Esophagus (tissue), 2 donors: ENCODE results near the gene NOTUM. TPM values are rescaled to one million over a fixed set of nuclear protein-coding genes. Genes with fewer than 3 reads are reported as not detected.

Experiments
- H3K27ac ChIP-seq, 2 donors: one replicate each; pipeline ENCODE4 v1.5.1; 2013; ENCODE audit warnings: low read depth in 2 of 2, mild to moderate bottlenecking in 2 of 2, inconsistent platforms in 1 of 2, low read length in 1 of 2, moderate library complexity in 1 of 2
- H3K27me3 ChIP-seq, 2 donors: one replicate each; pipeline ENCODE4 v1.6.1; 2013; ENCODE audit warnings: low read length in 2 of 2, control low read depth in 1 of 2, mild to moderate bottlenecking in 1 of 2; ENCODE audit not compliant: insufficient read depth in 2 of 2, control insufficient read depth in 1 of 2
- H3K36me3 ChIP-seq, 2 donors: one replicate each; pipeline ENCODE4 v1.6.1; 2013; ENCODE audit warnings: low read length in 1 of 2; ENCODE audit not compliant: control insufficient read depth in 2 of 2, insufficient read depth in 2 of 2
- H3K4me1 ChIP-seq, 2 donors: one replicate each; pipeline ENCODE4 v1.6.1; 2013; ENCODE audit warnings: low read length in 1 of 2; ENCODE audit not compliant: control insufficient read depth in 2 of 2, insufficient read depth in 2 of 2
- H3K4me3 ChIP-seq, 2 donors: one replicate each; pipeline ENCODE4 v1.5.1; 2013; ENCODE audit warnings: low read length in 2 of 2, mild to moderate bottlenecking in 2 of 2, low read depth in 1 of 2, moderate library complexity in 1 of 2
- H3K9me3 ChIP-seq, 2 donors: one replicate each; pipeline ENCODE4 v1.6.1; 2013; ENCODE audit warnings: mild to moderate bottlenecking in 2 of 2, low read depth in 1 of 2, low read length in 1 of 2, moderate library complexity in 1 of 2; ENCODE audit not compliant: control insufficient read depth in 2 of 2, insufficient read depth in 1 of 2
- WGBS, 2 donors: extraction: QIAGEN DNeasy Blood & Tissue Kit; methylation state at CpG; one replicate each; pipeline ENCODE4 v1.1.7; 2013; 5-methylcytosine and 5-hydroxymethylcytosine counted together
- polyA plus RNA-seq, 2 donors: library from polyadenylated mRNA; stranded (reverse); fragments of 200-250 nt; gene quantifications; one replicate each; pipeline ENCODE4 v1.2.3, GENCODE V29; 2013
- donor health status: healthy with polysubstance abuse.
- donor health status: Bipolar disorder and iron deficiency.

Gene NOTUM
- polyA plus RNA-seq, 2 donors, result 0.07 to 0.08 TPM

- H3K4me3 ChIP-seq, result peak overlapping the region in 1 of 2 donors; percentile 20
- H3K27me3 ChIP-seq, result no peaks in the 10 kb centered on the region
- H3K36me3 ChIP-seq, result no peaks in the 10 kb centered on the region
- H3K9me3 ChIP-seq, result no peaks in the 10 kb centered on the region
- 36 to 38% methylated on average over 5 of the region's 5 CpGs for WGBS, 2 donors
- H3K4me1 ChIP-seq, result peaks cover 0 to 10% of the 10 kb centered on the region in 2 donors
- H3K27ac ChIP-seq, result peak overlapping the region in 1 of 2 donors; percentile 18
Observed at GRCh38 chr17:81967244-81967532, 6.2 kb upstream of the NOTUM start.

- Histone ChIP-seq H3K4me1 (peaks cover 0 to 10% of the 10 kb centered on the region in 2 donors), H3K27me3 (no peaks in the 10 kb centered on the region), H3K36me3 (no peaks in the 10 kb centered on the region), H3K4me3 (no peak overlapping the region), H3K9me3 (no peaks in the 10 kb centered on the region), H3K27ac (no peak overlapping the region)
- 56 to 62% methylated on average over 35 to 41 of the region's 41 CpGs for whole genome bisulfite sequencing, 2 donors
Observed at GRCh38 chr17:81966343-81967243, 5.6 kb upstream of the NOTUM start.

- H3K4me1 ChIP-seq, result peaks cover 0 to 17% of the 10 kb centered on the region in 2 donors
- H3K27me3 ChIP-seq, result peaks cover 0 to 11% of the 10 kb centered on the region in 2 donors
- 69 to 71% methylated on average over 22 of the region's 22 CpGs for WGBS, 2 donors
- H3K27ac ChIP-seq, result no peak overlapping the region
- H3K9me3 ChIP-seq, result no peaks in the 10 kb centered on the region
- no peaks in the 10 kb centered on the region for H3K36me3 ChIP-seq
- no peak overlapping the region for H3K4me3 ChIP-seq
Observed at GRCh38 chr17:81964081-81964849, 3.3 kb upstream of the NOTUM start.

- no peaks in the 10 kb centered on the region for H3K9me3 ChIP-seq
- 63 to 68% methylated on average over 37 of the region's 37 CpGs for WGBS, 2 donors
- peaks cover 0 to 11% of the 10 kb centered on the region in 2 donors for H3K27me3 ChIP-seq
- H3K36me3 ChIP-seq, result no peaks in the 10 kb centered on the region
- no peak overlapping the region for H3K4me3 ChIP-seq
- no peak overlapping the region for H3K27ac ChIP-seq
- peaks cover 0 to 14% of the 10 kb centered on the region in 2 donors for H3K4me1 ChIP-seq
Observed at GRCh38 chr17:81962499-81963441, 1.8 kb upstream of the NOTUM start.

- Histone ChIP-seq H3K9me3 (no peaks in the 10 kb centered on the region), H3K27me3 (peaks cover 0 to 11% of the 10 kb centered on the region in 2 donors), H3K27ac (no peak overlapping the region), H3K4me1 (peaks cover 0 to 7% of the 10 kb centered on the region in 2 donors), H3K4me3 (peak overlapping the region in 1 of 2 donors; percentile 44), H3K36me3 (no peaks in the 10 kb centered on the region)
- WGBS, 2 donors, result 14 to 19% methylated on average over 72 to 82 of the region's 82 CpGs
Observed at GRCh38 chr17:81961521-81962498, 823 bp upstream of the NOTUM start.

- H3K27me3 ChIP-seq, result peaks cover 0 to 11% of the 10 kb centered on the region in 2 donors
- H3K4me3 ChIP-seq, result peak overlapping the region; percentile 44
- peaks cover 0 to 7% of the 10 kb centered on the region in 2 donors for H3K4me1 ChIP-seq
- no peaks in the 10 kb centered on the region for H3K36me3 ChIP-seq
- H3K27ac ChIP-seq, result no peak overlapping the region
- H3K9me3 ChIP-seq, result no peaks in the 10 kb centered on the region
- WGBS, 2 donors, result 2 to 3% methylated on average over 65 to 98 of the region's 98 CpGs
Observed at GRCh38 chr17:81960130-81960958, 643 bp downstream of the NOTUM start.

- Histone ChIP-seq H3K27me3 (peaks cover 0 to 11% of the 10 kb centered on the region in 2 donors), H3K4me1 (peaks cover 0 to 7% of the 10 kb centered on the region in 2 donors), H3K36me3 (no peaks in the 10 kb centered on the region), H3K27ac (no peak overlapping the region), H3K9me3 (no peaks in the 10 kb centered on the region), H3K4me3 (peak overlapping the region; percentile 44)
- 2% methylated on average over 83 to 112 of the region's 112 CpGs for WGBS, 2 donors
Observed at GRCh38 chr17:81959362-81960129, 1.4 kb downstream of the NOTUM start.
